ENCODE data around the gene PPP2R3B.

Gene PPP2R3B

DNA sequence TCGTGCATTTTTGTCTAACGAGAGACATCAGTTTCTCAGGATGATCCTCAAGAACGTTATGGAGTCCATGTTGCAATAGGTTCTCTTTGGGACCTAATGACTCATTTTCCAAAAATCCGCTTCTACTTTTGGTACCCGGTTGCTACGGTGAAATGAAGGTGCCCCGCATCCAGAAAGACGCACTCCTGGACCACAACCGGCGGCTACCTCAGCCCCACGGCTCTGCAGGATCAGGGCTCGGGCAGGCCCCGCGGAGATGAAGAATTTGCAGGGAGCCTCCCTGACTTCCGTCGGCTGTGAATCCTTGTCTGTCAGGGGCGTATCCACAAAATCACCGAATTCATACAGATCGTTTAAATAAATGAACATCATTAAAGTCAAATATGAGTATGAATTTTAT is 83.7 kb downstream of the PPP2R3B start:
- Histone ChIP-seq H3K9me3 (ENCODE audit: control insufficient read depth in 1 of 2, low read length in 2 of 2) (no peaks in the 10 kb centered on the region), H3K36me3 (ENCODE audit: control insufficient read depth in 1 of 2, insufficient read depth in 2 of 2, low read length in 2 of 2) (peaks cover 18 to 45% of the 10 kb centered on the region in 2 donors), H3K27ac (ENCODE audit: low read depth, low read length) (no peak overlapping the region), H3K9ac (ENCODE audit: low read depth in 1 of 2, low read length in 2 of 2) (no peak overlapping the region), H3K4me1 (ENCODE audit: control insufficient read depth in 1 of 2, insufficient read depth in 2 of 2, low read length in 2 of 2) (no peaks in the 10 kb centered on the region), H3K4me3 (ENCODE audit: low read depth in 1 of 2, low read length in 2 of 2) (no peak overlapping the region), H3K27me3 (ENCODE audit: control insufficient read depth in 1 of 2, insufficient read depth in 2 of 2, low read length in 2 of 2) (no peaks in the 10 kb centered on the region)

DNA sequence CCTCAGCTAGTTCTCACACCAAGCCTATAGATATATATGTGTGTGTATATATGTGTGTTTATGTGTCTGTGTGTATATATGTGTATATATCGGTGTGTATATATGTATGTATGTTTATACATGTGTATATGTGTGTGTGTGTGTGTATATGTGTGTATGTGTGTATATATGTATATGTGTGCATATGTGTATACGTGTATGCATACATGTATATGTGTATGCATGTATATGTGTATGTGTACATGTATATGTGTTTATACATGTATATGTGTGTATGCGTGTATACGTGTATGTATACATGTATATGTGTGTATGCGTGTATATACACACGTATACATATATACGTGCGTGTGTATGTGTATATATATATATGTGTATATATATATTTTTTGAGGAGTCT is 86.4 kb downstream of the PPP2R3B start:
- Histone ChIP-seq H3K9me3 (ENCODE audit: control insufficient read depth in 1 of 2, low read length in 2 of 2) (no peaks in the 10 kb centered on the region), H3K4me1 (ENCODE audit: control insufficient read depth in 1 of 2, insufficient read depth in 2 of 2, low read length in 2 of 2) (no peaks in the 10 kb centered on the region), H3K4me3 (ENCODE audit: low read depth in 1 of 2, low read length in 2 of 2) (no peak overlapping the region), H3K27ac (ENCODE audit: low read depth, low read length) (no peak overlapping the region), H3K9ac (ENCODE audit: low read depth in 1 of 2, low read length in 2 of 2) (no peak overlapping the region), H3K36me3 (ENCODE audit: control insufficient read depth in 1 of 2, insufficient read depth in 2 of 2, low read length in 2 of 2) (peaks cover 10 to 27% of the 10 kb centered on the region in 2 donors), H3K27me3 (ENCODE audit: control insufficient read depth in 1 of 2, insufficient read depth in 2 of 2, low read length in 2 of 2) (no peaks in the 10 kb centered on the region)

DNA sequence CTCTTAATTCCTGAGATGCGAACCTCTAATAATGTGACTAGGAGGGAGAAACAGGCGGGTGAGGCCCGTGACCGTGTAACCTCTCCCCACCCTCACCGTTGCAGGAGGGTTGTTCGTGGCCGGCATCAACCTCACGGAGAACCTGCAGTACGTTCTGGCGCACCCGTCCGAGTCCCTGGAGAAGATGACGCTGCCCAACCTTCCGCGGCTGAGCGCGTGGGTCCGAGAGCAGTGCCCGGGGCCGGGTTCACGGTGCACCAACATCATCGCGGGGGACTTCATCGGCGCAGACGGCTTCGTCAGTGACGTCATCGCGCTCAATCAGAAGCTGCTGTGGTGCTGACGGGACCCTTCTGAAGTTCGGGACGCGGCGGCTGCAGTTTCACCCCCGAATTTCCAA is 87.7 kb downstream of the PPP2R3B start:
- no peak overlapping the region for H3K27ac ChIP-seq (ENCODE audit: low read depth, low read length)
- H3K9ac ChIP-seq (ENCODE audit: low read depth in 1 of 2, low read length in 2 of 2) = no peak overlapping the region
- no peaks in the 10 kb centered on the region for H3K9me3 ChIP-seq (ENCODE audit: control insufficient read depth in 1 of 2, low read length in 2 of 2)
- no peaks in the 10 kb centered on the region for H3K27me3 ChIP-seq (ENCODE audit: control insufficient read depth in 1 of 2, insufficient read depth in 2 of 2, low read length in 2 of 2)
- H3K4me3 ChIP-seq (ENCODE audit: low read depth in 1 of 2, low read length in 2 of 2) = no peak overlapping the region
- peaks cover 3 to 19% of the 10 kb centered on the region in 2 donors for H3K36me3 ChIP-seq (ENCODE audit: control insufficient read depth in 1 of 2, insufficient read depth in 2 of 2, low read length in 2 of 2)
- H3K4me1 ChIP-seq (ENCODE audit: control insufficient read depth in 1 of 2, insufficient read depth in 2 of 2, low read length in 2 of 2) = no peaks in the 10 kb centered on the region

DNA sequence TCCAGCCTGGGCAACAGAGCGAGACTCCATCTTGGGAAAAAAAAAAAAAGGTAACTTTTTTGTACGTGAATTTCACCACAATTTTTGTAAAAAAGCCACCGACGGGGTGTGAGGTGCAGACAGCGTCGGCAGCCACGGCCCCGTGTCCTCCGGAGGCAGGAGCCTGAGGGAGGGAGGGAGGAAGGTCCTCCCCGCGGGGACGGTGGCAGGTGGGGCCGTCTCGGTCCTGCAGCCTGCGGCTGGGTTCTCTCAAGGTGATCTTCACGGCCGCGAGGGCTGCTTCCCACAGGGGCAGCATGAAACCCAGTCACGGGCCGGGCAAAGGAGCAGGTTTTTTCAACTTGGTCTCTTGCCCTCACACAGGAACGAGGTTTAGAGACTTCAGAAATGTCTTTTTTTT is 91.6 kb downstream of the PPP2R3B start:
- H3K9ac ChIP-seq (ENCODE audit: low read depth in 1 of 2, low read length in 2 of 2) = no peak overlapping the region
- H3K4me3 ChIP-seq (ENCODE audit: low read depth in 1 of 2, low read length in 2 of 2) = no peak overlapping the region
- H3K27ac ChIP-seq (ENCODE audit: low read depth, low read length) = no peak overlapping the region
- no peaks in the 10 kb centered on the region for H3K4me1 ChIP-seq (ENCODE audit: control insufficient read depth in 1 of 2, insufficient read depth in 2 of 2, low read length in 2 of 2)
- H3K9me3 ChIP-seq (ENCODE audit: control insufficient read depth in 1 of 2, low read length in 2 of 2) = no peaks in the 10 kb centered on the region
- H3K36me3 ChIP-seq (ENCODE audit: control insufficient read depth in 1 of 2, insufficient read depth in 2 of 2, low read length in 2 of 2) = peaks cover 6 to 30% of the 10 kb centered on the region in 2 donors
- H3K27me3 ChIP-seq (ENCODE audit: control insufficient read depth in 1 of 2, insufficient read depth in 2 of 2, low read length in 2 of 2) = no peaks in the 10 kb centered on the region

DNA sequence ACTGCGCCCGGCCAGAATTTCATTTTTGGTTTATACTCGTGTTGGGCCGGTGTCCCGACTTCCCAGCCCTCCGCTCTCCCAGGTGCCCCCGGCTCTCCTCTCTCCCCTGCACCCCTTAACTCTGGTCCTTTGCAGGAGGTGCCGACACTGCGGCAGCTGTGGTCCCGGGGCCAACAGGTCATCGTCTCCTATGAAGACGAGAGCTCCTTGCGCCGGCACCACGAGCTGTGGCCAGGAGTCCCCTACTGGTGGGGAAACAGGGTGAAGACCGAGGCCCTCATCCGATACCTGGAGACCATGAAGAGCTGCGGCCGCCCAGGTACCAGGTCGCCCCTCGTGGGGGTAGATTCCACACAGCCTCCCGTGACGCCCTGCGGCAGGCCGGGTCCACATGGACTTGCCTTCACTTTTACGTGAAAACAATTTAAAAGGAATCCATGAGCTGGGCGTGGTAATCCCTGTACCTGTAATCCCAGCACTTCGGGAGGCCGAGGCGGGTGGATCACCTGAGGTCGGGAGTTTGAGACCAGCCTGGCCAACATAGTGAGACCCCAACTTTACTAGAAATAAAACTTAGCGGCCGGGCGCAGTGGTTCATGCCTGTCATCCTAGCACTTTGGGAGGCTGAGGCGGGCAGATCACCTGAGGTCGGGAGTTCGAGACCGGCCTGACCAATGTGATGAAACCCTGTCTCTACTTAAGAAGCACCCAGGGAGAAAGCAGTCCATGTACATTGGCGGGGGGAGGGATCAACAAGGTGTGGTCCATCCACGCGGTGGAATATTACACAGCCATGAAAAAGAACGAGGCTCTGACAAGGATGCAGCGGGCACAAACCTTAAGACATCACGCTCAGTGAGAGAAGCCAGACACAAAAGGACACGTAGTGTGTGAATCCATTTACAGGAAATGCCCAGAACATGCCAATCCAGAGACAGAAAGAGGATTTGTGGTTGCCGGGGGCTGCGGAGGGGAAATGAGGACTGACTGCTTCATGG is 93.5 kb downstream of the PPP2R3B start:
- no peaks in the 10 kb centered on the region for H3K9me3 ChIP-seq (ENCODE audit: control insufficient read depth in 1 of 2, low read length in 2 of 2)
- no peaks in the 10 kb centered on the region for H3K27me3 ChIP-seq (ENCODE audit: control insufficient read depth in 1 of 2, insufficient read depth in 2 of 2, low read length in 2 of 2)
- peaks cover 10 to 36% of the 10 kb centered on the region in 2 donors for H3K36me3 ChIP-seq (ENCODE audit: control insufficient read depth in 1 of 2, insufficient read depth in 2 of 2, low read length in 2 of 2)
- no peak overlapping the region for H3K9ac ChIP-seq (ENCODE audit: low read depth in 1 of 2, low read length in 2 of 2)
- H3K4me1 ChIP-seq (ENCODE audit: control insufficient read depth in 1 of 2, insufficient read depth in 2 of 2, low read length in 2 of 2) = no peaks in the 10 kb centered on the region
- H3K4me3 ChIP-seq (ENCODE audit: low read depth in 1 of 2, low read length in 2 of 2) = no peak overlapping the region
- no peak overlapping the region for H3K27ac ChIP-seq (ENCODE audit: low read depth, low read length)

DNA sequence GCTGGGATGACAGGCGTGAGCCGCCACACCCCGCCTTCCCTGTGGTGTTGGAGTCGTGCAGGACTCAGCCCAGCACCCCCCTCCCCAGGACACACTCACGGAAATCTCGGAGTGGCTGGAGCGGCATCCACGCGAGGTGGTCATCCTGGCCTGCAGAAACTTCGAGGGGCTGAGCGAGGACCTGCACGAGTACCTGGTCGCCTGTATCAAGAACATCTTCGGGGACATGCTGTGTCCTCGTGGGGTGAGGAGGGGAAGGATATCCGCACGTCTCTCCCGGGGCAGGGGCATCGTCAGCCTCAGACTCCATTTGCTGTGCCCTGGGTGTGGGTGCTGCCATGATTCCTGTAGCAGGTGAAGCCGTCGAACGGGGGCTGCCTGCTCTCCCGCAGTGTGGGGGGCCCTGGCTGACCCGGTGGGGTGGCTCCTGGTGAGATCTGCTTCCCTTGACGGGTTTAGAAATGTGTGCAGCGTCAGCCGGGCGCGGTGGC is 95.3 kb downstream of the PPP2R3B start:
- peaks cover 10 to 37% of the 10 kb centered on the region in 2 donors for H3K36me3 ChIP-seq (ENCODE audit: control insufficient read depth in 1 of 2, insufficient read depth in 2 of 2, low read length in 2 of 2)
- H3K27ac ChIP-seq (ENCODE audit: low read depth, low read length) = no peak overlapping the region
- no peak overlapping the region for H3K4me3 ChIP-seq (ENCODE audit: low read depth in 1 of 2, low read length in 2 of 2)
- no peaks in the 10 kb centered on the region for H3K27me3 ChIP-seq (ENCODE audit: control insufficient read depth in 1 of 2, insufficient read depth in 2 of 2, low read length in 2 of 2)
- no peak overlapping the region for H3K9ac ChIP-seq (ENCODE audit: low read depth in 1 of 2, low read length in 2 of 2)
- no peaks in the 10 kb centered on the region for H3K4me1 ChIP-seq (ENCODE audit: control insufficient read depth in 1 of 2, insufficient read depth in 2 of 2, low read length in 2 of 2)
- no peaks in the 10 kb centered on the region for H3K9me3 ChIP-seq (ENCODE audit: control insufficient read depth in 1 of 2, low read length in 2 of 2)

DNA sequence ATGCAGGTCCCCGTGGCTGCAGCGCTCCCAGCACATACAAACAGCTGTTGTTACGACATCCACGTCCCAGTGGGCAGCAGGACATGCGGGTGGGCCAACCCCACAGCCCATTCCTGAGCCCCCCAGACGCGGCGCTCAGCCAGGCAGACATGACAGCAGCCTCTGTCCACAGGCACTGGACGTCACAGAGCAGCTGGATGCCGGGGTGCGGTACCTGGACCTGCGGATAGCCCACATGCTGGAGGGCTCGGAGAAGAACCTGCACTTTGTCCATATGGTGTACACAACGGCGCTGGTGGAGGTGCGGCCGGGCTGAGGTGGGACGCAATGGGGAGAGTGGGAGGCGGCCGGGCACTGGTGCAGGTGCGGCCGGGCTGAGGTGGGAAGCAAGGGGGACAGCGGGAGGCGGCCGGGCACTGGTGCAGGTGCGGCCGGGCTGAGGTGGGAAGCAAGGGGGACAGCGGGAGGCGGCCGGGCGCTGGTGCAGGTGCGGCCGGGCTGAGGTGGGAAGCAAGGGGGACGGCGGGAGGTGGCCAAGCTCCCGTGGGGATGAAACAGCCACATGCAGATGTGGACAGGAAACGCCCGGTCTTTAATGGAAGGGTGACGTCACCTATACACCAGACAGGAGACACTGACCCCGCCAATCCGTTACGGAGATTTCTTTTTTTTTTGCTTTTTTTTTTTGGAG is 96.1 kb downstream of the PPP2R3B start:
- Histone ChIP-seq H3K4me1 (ENCODE audit: control insufficient read depth in 1 of 2, insufficient read depth in 2 of 2, low read length in 2 of 2) (no peaks in the 10 kb centered on the region), H3K9me3 (ENCODE audit: control insufficient read depth in 1 of 2, low read length in 2 of 2) (no peaks in the 10 kb centered on the region), H3K4me3 (ENCODE audit: low read depth in 1 of 2, low read length in 2 of 2) (no peak overlapping the region), H3K36me3 (ENCODE audit: control insufficient read depth in 1 of 2, insufficient read depth in 2 of 2, low read length in 2 of 2) (peaks cover 10 to 38% of the 10 kb centered on the region in 2 donors), H3K27ac (ENCODE audit: low read depth, low read length) (no peak overlapping the region), H3K27me3 (ENCODE audit: control insufficient read depth in 1 of 2, insufficient read depth in 2 of 2, low read length in 2 of 2) (no peaks in the 10 kb centered on the region), H3K9ac (ENCODE audit: low read depth in 1 of 2, low read length in 2 of 2) (no peak overlapping the region)

DNA sequence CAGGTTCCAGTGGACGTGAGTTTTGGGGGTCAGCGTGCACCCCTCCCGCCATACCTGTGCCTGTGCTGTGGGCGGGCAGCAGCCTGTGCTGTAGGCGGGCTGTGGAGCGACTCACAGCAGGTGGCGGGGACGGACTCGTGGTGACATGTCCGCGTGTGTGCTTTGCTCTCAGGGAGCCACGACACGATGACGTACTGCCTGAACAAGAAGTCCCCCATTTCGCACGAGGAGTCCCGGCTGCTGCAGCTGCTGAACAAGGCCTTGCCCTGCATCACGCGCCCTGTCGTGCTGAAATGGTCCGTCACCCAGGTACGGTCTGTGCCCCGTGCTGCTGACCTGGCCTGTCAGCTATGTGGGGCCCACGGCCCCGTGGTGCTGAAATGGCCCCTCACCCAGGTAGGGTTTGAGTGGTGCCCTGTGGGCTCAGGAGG is 98.1 kb downstream of the PPP2R3B start:
- Histone ChIP-seq H3K27ac (ENCODE audit: low read depth, low read length) (no peak overlapping the region), H3K36me3 (ENCODE audit: control insufficient read depth in 1 of 2, insufficient read depth in 2 of 2, low read length in 2 of 2) (peaks cover 12 to 50% of the 10 kb centered on the region in 2 donors), H3K9ac (ENCODE audit: low read depth in 1 of 2, low read length in 2 of 2) (no peak overlapping the region), H3K27me3 (ENCODE audit: control insufficient read depth in 1 of 2, insufficient read depth in 2 of 2, low read length in 2 of 2) (no peaks in the 10 kb centered on the region), H3K4me1 (ENCODE audit: control insufficient read depth in 1 of 2, insufficient read depth in 2 of 2, low read length in 2 of 2) (no peaks in the 10 kb centered on the region), H3K4me3 (ENCODE audit: low read depth in 1 of 2, low read length in 2 of 2) (no peak overlapping the region), H3K9me3 (ENCODE audit: control insufficient read depth in 1 of 2, low read length in 2 of 2) (no peaks in the 10 kb centered on the region)

DNA sequence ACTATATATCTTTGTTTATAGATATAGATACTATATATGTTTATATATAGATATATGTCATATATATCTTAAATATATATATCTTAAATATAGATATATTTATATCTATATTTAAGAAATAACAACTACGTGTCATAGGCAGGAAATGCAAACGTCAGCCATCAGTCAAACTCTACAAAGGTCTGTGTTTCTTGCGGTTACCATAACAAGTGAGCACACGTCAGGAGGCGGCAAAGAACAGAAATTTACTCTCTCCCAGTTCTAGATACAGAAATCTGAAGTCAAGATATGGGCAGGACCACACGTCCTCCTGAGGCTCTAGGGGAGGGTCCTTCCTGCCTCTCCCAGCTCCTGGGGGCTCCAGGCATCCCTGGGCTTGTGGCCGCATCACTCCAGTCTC is 99.0 kb downstream of the PPP2R3B start:
- Histone ChIP-seq H3K4me1 (ENCODE audit: control insufficient read depth in 1 of 2, insufficient read depth in 2 of 2, low read length in 2 of 2) (no peaks in the 10 kb centered on the region), H3K9me3 (ENCODE audit: control insufficient read depth in 1 of 2, low read length in 2 of 2) (no peaks in the 10 kb centered on the region), H3K4me3 (ENCODE audit: low read depth in 1 of 2, low read length in 2 of 2) (no peak overlapping the region), H3K27ac (ENCODE audit: low read depth, low read length) (no peak overlapping the region), H3K27me3 (ENCODE audit: control insufficient read depth in 1 of 2, insufficient read depth in 2 of 2, low read length in 2 of 2) (no peaks in the 10 kb centered on the region), H3K36me3 (ENCODE audit: control insufficient read depth in 1 of 2, insufficient read depth in 2 of 2, low read length in 2 of 2) (peaks cover 8 to 44% of the 10 kb centered on the region in 2 donors), H3K9ac (ENCODE audit: low read depth in 1 of 2, low read length in 2 of 2) (no peak overlapping the region)

DNA sequence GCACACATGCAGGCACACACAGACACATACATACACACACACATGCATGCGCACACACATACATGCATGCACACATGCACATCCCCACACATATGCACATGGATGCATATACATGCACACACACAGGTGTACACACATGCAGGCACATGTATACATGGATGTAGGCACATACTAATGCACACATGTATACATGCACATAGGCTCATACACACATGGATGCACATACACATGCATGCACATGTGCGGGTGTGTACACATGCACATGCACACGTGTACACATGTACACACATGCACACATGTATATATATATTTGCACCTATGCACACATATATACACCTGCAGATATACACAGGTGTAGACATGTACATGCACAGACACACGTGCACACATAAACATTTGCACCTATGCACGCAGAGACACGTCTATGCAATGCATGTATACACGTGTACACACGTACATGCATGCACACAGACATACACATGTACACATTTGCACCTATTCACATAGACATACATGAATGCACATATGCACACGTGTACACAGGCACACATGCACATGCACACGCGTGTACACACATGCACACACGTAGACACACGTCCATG is 101.5 kb downstream of the PPP2R3B start:
- H3K4me3 ChIP-seq (ENCODE audit: low read depth in 1 of 2, low read length in 2 of 2) = no peak overlapping the region
- H3K36me3 ChIP-seq (ENCODE audit: control insufficient read depth in 1 of 2, insufficient read depth in 2 of 2, low read length in 2 of 2) = peaks cover 8 to 32% of the 10 kb centered on the region in 2 donors
- no peak overlapping the region for H3K27ac ChIP-seq (ENCODE audit: low read depth, low read length)
- no peak overlapping the region for H3K9ac ChIP-seq (ENCODE audit: low read depth in 1 of 2, low read length in 2 of 2)
- H3K27me3 ChIP-seq (ENCODE audit: control insufficient read depth in 1 of 2, insufficient read depth in 2 of 2, low read length in 2 of 2) = no peaks in the 10 kb centered on the region
- no peaks in the 10 kb centered on the region for H3K9me3 ChIP-seq (ENCODE audit: control insufficient read depth in 1 of 2, low read length in 2 of 2)
- H3K4me1 ChIP-seq (ENCODE audit: control insufficient read depth in 1 of 2, insufficient read depth in 2 of 2, low read length in 2 of 2) = peaks cover 0 to 5% of the 10 kb centered on the region in 2 donors
